ENCODE results near the gene KCNIP4.

The KCNIP4 gene

GRCh38 chr4:20680736-20681135 lies 1267.8 kb downstream of the KCNIP4 start:
- Mint-ChIP-seq H3K27ac (no peak overlapping the region), H3K27me3 (ENCODE audit: low read depth, poor library complexity) (no peaks in the 10 kb centered on the region)

GRCh38 chr4:20679951-20680350 lies 1268.6 kb downstream of the KCNIP4 start:
- DNase-seq: no peak
- Mint-ChIP-seq H3K4me3 (no peak overlapping the region), H3K27me3 (ENCODE audit: low read depth, poor library complexity) (no peaks in the 10 kb centered on the region), H3K9me3 (peaks cover 17% of the 10 kb centered on the region), H3K4me1 (peaks cover 32% of the 10 kb centered on the region), H3K27ac (no peak overlapping the region), H3K36me3 (ENCODE audit: low read depth) (peaks cover 13% of the 10 kb centered on the region)
- TF ChIP-seq CTCF (IDR thresholded peaks at IDR 0.05): no peak

More at GRCh38 chr4:20680736-20681135, 1267.8 kb downstream of the KCNIP4 start:
- TF ChIP-seq CTCF (IDR thresholded peaks at IDR 0.05): no peak
- Mint-ChIP-seq H3K9me3 (peaks cover 17% of the 10 kb centered on the region), H3K36me3 (ENCODE audit: low read depth) (peaks cover 13% of the 10 kb centered on the region), H3K4me3 (no peak overlapping the region), H3K4me1 (peaks cover 28% of the 10 kb centered on the region)
- DNase-seq: no peak

Measured in nephron progenitor cell (in vitro differentiated cells).